Stimulated activated naive CD4-positive, alpha-beta T cell (primary cell): ENCODE results near the gene PTPN2.
A peak's percentile ranks its signal among the peaks of the same experiment; 100 is the strongest.
"Not testable (repeated sequence)": the region's sequence is repeated elsewhere in the genome, so short reads cannot be mapped to it uniquely, and the experiment has no call there.

ENCODE experiments used
- DNase-seq, 6 experiments: peaks; one replicate each; lab custom pipeline; 2025; lab: John Stamatoyannopoulos, UW

Gene PTPN2

GRCh38 chr18:12772111-12772510, 111.9 kb downstream of the PTPN2 start:
- DNase-seq, result no peak

- DNase-seq, result no peak
Observed at GRCh38 chr18:12770469-12771219, 113.4 kb downstream of the PTPN2 start.

DNA sequence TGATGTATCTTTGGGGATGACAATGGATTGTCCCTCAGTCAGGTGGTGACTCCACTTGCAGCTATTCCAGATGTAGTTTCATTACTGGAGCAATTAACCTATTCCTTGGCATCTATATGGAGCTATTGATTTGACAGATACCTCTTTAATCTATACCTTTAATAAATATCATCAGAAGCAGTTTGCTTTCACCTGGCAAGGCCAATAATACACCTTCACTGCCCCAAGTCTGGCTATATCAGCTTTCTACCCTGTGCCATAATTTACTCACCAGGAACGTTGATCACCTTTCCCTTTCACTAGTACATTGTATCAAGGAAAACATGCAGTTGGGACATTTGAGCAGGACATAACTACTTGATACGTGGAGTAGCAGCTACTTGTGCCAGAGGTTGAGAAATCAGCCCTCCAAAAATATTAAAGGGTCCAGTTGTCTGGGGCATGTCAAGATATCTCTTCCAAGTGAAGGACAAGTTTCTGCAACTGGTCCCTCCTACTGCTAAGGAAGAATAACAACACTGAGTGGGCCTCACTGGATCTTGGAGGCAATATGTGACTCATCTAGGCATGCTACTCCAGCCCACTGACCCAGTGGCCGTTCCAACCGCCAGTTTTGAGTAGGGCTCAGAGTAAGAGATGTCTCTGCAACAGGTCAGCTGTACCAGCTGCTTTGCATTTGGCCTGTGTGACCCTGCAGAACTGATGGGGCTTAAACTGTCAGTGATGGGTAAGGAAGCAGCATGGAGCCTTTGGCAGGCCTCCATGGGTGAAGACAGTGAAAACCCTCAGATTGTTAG, 114.2 kb downstream of the PTPN2 start:
- no peak for DNase-seq

GRCh38 chr18:12769136-12769535, 114.9 kb downstream of the PTPN2 start:
- DNase-seq, result no peak

DNA sequence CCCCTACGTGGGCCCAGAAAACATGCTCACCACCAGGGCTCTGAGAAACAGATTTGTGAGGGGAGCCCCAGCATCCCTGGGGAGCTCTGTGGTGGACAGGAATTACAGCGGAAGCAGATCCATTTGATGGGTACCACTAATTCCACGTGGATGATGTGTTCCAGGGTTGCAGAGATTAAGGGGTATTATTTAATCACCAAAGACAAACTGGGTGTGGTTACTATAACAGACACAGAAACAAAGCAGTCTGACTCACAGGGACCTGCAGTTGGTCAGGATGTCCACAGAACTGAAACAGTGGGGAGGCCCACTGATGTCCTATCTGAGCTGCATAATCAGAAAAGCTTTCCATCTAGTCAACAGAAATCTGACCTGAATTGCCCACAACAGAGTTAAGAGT, 115.4 kb downstream of the PTPN2 start:
- DNase-seq, result no peak

GRCh38 chr18:12767580-12768155, 116.4 kb downstream of the PTPN2 start:
- no peak for DNase-seq

GRCh38 chr18:12766986-12767433, 117.0 kb downstream of the PTPN2 start:
- no peak for DNase-seq

DNA sequence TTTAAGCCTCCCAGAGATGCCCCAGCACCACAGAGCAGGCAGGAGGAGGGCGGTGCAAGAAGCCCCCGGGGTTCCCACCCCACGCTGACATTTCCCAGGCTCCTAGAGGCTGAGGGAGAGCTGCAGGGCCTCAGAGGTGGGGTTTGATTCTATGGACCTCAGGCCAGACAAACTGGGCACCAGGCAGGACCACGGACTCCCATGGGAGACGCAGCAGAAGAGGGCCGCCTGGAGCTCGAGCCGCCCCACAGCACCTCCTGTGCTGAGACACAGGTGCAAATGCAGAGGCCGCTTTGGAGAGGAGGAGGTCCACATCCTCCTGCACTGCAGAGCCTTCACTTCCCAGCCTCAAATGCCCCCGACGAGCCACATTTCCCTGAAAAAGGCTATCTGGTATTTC, 118.5 kb downstream of the PTPN2 start:
- DNase-seq, result no peak

DNA sequence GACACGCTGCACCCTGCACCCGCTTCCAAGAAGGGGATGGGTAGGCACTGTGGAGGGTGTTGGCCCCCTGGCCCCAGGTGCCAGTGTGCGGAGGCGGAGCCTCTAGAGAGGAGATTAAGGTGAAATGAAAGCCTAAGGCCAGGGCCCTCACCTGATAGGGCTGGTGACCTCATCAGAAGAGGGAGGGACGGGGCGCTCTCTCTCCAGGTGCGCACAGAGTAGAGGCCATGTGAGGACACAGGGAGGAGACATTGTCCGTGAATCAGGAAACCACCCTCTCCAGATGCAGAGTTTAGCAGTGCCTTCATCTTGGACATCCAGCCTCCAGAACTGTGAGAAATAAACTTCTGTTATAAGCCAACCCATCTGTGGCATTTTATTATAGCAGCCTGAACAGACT, 118.9 kb downstream of the PTPN2 start:
- DNase-seq, result no peak

GRCh38 chr18:12758566-12758965, 125.5 kb downstream of the PTPN2 start:
- not testable (repeated sequence) for DNase-seq

- DNase-seq, result not testable (repeated sequence)
Observed at GRCh38 chr18:12756619-12757239, 127.3 kb downstream of the PTPN2 start.

DNA sequence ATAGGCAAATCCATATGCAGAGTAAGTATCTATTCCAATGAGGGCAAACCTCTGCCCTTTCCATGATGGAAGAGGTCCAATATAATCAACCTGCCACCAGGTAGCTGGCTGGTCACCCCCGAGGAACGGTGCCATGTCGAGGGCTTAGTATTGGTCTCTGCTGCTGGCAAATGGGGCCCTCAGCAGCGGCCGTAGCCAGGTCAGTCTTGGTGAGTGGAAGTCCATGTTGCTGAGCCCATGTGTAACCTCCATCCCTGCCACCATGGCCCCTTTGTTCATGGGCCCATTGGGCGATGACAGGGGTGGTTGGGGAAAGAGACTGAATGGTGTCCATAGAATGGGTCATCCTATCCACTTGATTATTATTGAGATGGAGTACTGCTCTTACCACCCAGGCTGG, 128.4 kb downstream of the PTPN2 start:
- DNase-seq, result not testable (repeated sequence)

DNA sequence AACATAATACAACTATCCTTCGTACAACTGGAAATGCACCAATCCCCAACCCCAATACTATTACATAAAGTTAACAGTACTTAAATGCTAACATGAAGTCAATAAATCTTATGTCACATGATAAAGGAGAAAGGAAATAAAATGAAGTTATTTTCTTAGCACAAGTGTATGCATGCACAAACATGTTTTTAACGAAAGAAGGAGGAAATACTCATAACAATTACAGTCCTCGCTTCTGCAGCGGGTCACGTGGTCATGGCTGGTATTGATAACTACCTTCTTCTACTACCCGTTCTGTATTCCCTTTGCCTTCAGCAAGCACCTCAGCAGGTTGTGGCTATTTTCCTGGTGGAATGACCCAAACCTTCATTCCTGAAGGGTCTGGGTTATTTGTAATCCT, 129.5 kb downstream of the PTPN2 start:
- DNase-seq, result no peak

- DNase-seq, result no peak
Observed at GRCh38 chr18:12751891-12752290, 132.1 kb downstream of the PTPN2 start.

DNA sequence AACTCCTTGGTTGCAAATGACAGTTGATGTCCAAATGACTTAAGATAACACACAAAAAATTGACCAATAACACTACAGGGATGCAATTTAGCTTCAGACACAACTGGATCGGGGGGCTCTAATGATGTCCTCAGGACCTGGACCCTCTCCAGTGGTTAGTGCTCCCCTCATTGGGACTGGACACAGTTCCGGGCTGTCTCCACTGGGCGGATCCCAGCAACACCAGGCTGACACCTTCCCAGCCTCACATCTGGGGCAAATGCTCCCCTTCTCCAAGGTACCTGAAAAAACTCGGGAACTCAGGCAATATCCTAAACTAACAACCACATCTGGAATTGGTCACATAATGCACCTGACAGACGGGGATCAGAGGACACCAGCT, 132.5 kb downstream of the PTPN2 start:
- no peak for DNase-seq

DNA sequence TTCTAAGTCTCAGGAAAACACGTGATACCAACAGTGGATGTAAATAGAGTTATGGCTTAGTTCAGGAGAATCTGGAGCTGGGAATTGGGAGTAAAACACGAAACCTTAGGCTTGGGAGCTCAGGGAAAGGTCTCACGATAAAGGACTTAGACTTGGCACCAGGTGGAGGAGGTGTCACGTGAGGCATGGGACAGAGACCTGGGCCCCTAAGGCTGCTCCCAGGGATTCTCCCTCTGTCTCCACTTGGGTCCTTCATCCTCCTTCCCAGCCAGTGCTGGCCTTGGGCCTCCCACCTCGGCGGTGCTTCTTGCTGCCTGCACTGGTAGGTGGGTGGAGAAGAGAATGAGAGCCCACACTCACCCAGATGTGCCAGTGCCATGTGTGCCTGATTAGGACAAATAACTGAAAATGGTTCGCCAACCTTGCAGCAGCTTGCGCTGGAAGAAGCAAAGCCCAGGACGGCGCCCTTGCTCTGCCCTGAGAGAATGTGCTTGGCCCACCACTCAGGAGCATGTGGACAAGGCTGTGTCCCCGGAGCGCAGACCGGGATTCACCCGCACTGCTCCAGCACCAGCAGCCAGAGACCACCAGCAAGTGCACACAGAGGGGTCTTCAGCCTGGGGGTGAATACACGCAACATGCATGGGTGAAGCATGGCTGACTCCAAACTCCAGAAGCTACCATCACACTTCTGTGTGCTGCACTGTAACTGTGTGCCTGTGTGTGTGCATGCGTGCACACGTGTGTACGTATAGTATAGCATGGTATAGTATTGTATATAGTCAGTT, 133.1 kb downstream of the PTPN2 start:
- DNase-seq, result no peak

GRCh38 chr18:12750076-12750714, 133.8 kb downstream of the PTPN2 start:
- peak in 2 of 6 experiments; percentile 10 to 28 for DNase-seq

DNA sequence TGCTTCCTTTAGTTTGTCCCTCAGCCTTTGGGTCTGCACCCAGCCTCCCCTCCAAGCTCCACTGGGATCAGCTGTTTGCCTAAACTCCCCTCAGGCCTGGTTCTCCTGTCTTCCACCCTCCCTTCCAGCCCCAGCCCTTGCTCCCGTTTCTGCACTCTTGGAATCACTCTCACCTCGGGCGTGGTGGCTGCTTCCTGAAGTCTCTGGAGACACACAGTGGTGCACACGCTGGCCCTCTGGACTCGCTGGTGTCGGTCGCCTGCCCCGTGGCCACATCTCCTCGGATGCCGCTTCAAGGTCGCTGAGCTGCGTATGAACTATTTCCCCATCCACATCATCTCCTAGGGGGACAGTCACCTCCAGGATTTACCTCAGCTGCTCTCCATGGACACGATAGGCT, 134.9 kb downstream of the PTPN2 start:
- no peak for DNase-seq

GRCh38 chr18:12748671-12749070, 135.4 kb downstream of the PTPN2 start:
- no peak for DNase-seq

- no peak for DNase-seq
Observed at GRCh38 chr18:12747530-12748315, 136.3 kb downstream of the PTPN2 start.
